Neutrophil (primary cell): ENCODE data around the gene EMILIN1.
A peak's percentile ranks its signal among the peaks of the same experiment; 100 is the strongest.
"Not testable (repeated sequence)": the region's sequence is repeated elsewhere in the genome, so short reads cannot be mapped to it uniquely, and the experiment has no call there.

Experiments used
- H3K27ac ChIP-seq: fragments of 200-600 bp; sonication (generic); 2 replicates; pipeline ENCODE4 v1.5.1; 2016; ENCODE audit warnings: mild to moderate bottlenecking, moderate library complexity
- H3K27me3 ChIP-seq: fragments of 200-600 bp; sonication (generic); 2 replicates; pipeline ENCODE4 v1.6.0; 2016; ENCODE audit warnings: mild to moderate bottlenecking
- H3K36me3 ChIP-seq: fragments of 200-600 bp; sonication (generic); 2 replicates; pipeline ENCODE4 v1.5.1; 2017
- H3K4me1 ChIP-seq, 2 experiments: fragments of 200-600 bp in 1 of 2; sonication (generic) in 1 of 2; 1 replicate in 1 of 2; 2 replicates in 1 of 2; pipeline versions ENCODE4 v1.5.1 to v1.6.1; 2013 to 2016; ENCODE audit warnings: low read depth in 1 of 2, low read length in 1 of 2, mild to moderate bottlenecking in 1 of 2, moderate library complexity in 1 of 2; ENCODE audit not compliant: control insufficient read depth in 1 of 2, insufficient read depth in 1 of 2
- H3K4me3 ChIP-seq, 2 experiments: fragments of 200-600 bp in 1 of 2; sonication (generic) in 1 of 2; 1 replicate in 1 of 2; 2 replicates in 1 of 2; pipeline ENCODE4 v1.5.1; 2013 to 2016; ENCODE audit warnings: low read depth in 1 of 2, low read length in 1 of 2, mild to moderate bottlenecking in 1 of 2, moderate library complexity in 1 of 2
- H3K9me3 ChIP-seq: fragments of 200-600 bp; sonication (generic); 2 replicates; pipeline ENCODE4 v1.5.1; 2016
- TF ChIP-seq, protein P1 (sequence below): fragments of 200-600 bp; sonication (generic); IDR thresholded peaks from 2 replicates; pipeline ENCODE4 v1.5.1; 2016; ENCODE audit warnings: antibody characterized with exemption

The EMILIN1 gene

DNA sequence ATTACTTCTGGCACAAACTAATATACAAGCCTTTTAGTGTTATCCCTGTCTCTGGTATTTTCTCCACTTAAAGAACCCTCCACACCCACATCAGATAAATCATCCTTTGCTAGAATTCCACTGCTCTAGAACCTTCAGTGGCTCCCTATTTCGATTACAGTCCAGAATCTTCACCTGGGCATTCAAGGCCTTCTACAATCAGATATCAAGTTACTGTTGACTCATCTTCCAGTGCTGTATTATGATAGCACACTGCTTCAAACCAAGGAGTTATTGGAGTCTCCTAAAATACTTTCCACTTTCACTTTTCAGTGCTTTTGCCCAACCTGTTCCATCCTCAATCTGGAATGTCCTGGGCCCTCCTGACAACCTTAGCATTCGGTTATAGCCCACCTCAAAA, 37.1 kb downstream of the EMILIN1 start:
- no peaks in the 10 kb centered on the region for H3K9me3 ChIP-seq
- peaks cover 7 to 11% of the 10 kb centered on the region in 2 experiments for H3K4me1 ChIP-seq
- peaks cover 40% of the 10 kb centered on the region for H3K27me3 ChIP-seq
- H3K4me3 ChIP-seq = no peak overlapping the region
- H3K36me3 ChIP-seq = no peaks in the 10 kb centered on the region
- TF ChIP-seq, protein P1, sequence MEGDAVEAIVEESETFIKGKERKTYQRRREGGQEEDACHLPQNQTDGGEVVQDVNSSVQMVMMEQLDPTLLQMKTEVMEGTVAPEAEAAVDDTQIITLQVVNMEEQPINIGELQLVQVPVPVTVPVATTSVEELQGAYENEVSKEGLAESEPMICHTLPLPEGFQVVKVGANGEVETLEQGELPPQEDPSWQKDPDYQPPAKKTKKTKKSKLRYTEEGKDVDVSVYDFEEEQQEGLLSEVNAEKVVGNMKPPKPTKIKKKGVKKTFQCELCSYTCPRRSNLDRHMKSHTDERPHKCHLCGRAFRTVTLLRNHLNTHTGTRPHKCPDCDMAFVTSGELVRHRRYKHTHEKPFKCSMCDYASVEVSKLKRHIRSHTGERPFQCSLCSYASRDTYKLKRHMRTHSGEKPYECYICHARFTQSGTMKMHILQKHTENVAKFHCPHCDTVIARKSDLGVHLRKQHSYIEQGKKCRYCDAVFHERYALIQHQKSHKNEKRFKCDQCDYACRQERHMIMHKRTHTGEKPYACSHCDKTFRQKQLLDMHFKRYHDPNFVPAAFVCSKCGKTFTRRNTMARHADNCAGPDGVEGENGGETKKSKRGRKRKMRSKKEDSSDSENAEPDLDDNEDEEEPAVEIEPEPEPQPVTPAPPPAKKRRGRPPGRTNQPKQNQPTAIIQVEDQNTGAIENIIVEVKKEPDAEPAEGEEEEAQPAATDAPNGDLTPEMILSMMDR = no peak
- no peak overlapping the region for H3K27ac ChIP-seq

DNA sequence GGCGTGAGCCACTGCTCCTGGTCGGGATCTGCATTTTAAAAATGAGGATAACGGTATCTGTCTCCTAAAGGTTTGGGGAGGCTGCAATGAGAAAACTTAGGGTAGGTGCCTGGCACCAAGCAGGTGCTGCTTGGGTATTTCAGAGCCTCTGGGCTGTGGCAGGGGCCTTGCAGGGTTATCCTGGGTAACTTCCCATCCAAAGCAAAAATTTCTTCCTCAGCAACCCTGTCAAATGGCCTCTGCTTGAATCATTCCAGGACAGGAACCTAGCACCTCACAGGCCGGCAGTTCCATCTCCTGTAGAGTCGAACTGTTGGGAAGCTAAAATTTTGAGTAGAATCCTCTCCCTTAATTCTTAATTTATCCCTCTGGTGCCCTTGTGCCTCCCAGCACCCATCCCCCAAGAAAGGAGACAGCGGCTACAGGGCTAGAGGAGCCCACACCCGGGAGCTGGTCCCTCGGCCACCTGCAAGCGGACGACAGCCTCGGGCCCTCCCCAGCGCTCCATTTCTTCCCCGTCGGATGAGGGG, 39.6 kb downstream of the EMILIN1 start:
- H3K4me1 ChIP-seq = peaks cover 22 to 26% of the 10 kb centered on the region in 2 experiments
- TF ChIP-seq, protein P1 = no peak
- peaks cover 46% of the 10 kb centered on the region for H3K27me3 ChIP-seq
- no peak overlapping the region for H3K27ac ChIP-seq
- H3K36me3 ChIP-seq = no peaks in the 10 kb centered on the region
- no peak overlapping the region for H3K4me3 ChIP-seq
- H3K9me3 ChIP-seq = no peaks in the 10 kb centered on the region

DNA sequence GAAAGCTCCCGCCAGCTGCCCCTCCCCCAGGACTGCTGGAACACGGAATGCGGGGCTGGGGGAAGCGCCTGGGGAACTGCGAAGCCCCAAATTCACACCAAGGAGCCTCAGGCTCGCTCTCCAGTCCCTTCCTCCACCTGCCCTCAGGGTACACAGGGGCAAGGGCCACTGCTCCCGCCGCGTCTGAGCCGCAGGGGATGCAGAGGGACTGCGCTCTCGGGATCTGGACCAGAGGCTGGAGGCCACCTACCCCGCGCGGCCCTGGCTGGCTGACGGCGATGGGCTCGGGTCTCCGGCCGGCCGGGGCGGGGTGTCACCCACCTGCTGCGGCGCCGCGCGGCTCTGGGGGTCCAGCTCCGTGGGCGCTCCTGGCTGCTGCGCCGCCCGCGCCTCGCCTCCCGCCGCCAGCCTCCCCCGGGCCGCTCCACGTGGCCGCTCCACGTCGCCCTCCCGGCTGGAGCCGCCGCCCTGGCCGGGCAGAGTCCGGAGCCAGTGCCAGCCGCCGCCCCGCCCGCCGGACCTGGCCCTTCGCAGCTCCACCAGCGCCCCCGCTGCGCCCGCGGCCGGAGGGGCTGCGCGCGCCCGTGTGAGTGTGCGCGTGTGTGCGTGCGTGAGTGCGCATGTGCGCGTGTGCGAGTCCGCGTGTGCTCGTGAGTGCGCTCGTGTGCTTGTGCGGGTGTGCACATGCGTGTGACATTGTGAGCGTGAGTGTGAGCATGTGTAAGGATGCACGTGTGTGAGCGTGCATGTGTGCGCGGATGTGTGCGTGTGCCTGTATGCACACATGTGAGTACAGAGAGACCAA, 40.3 kb downstream of the EMILIN1 start, which contains the start of gene CGREF1:
TSS of gene CGREF1 (minus strand) at position 604 of the 805 bp plus-strand sequence. CDS start 14,762 bp downstream, outside the sequence.
- Histone ChIP-seq H3K27ac (no peak within 1 kb of the TSS), H3K27me3 (peaks cover 46% of the 10 kb centered on the region), H3K9me3 (no peaks in the 10 kb centered on the region), H3K36me3 (no peaks in the 10 kb centered on the region), H3K4me1 (peaks cover 26 to 30% of the 10 kb centered on the region in 2 experiments), H3K4me3 (no peak within 1 kb of the TSS)
- TF ChIP-seq, protein P1 = no peak

DNA sequence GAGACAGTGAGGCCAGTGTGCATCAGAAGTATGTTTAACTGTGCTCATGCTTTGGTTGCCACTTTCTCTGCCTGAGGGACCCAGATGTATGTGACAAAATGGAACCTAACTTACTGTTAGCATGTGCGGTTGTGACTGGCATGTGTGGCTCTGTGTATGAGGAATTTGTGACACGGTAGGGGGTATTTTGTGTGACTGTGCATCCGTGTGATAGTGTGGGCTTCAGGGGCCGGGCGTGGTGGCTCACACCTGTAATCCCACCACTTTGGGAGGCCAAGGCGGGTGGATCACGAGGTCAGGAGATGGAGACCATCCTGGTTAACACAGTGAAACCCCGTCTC, 40.9 kb downstream of the EMILIN1 start:
- H3K4me3 ChIP-seq, H3K36me3 ChIP-seq, H3K27ac ChIP-seq, H3K9me3 ChIP-seq: not testable (repeated sequence)
- Histone ChIP-seq H3K4me1 (peaks cover 30 to 34% of the 10 kb centered on the region in 2 experiments), H3K27me3 (peaks cover 46% of the 10 kb centered on the region)

DNA sequence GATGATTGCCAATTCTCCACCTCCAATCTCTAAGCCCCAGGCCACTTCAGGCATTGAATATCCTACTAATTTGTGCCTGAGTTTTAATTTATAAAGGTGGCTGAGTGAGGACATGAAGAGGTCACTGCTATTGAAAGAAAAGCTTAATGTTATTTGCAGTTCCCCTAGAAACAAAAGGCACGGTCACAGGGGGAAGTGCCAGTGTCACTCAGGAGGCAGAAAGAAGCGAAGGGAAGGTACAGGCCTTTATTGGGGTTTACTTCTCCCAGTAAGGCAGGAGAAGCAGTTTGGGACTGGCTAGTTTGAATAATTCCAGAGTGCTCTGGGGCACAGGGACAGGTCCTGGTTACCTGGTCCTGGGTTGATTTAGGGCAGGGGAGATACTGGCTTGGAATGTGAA, 43.5 kb downstream of the EMILIN1 start:
- Histone ChIP-seq H3K4me1 (peaks cover 30 to 34% of the 10 kb centered on the region in 2 experiments), H3K9me3 (no peaks in the 10 kb centered on the region), H3K27me3 (peaks cover 42% of the 10 kb centered on the region), H3K27ac (peak overlapping the region; percentile 87), H3K36me3 (no peaks in the 10 kb centered on the region), H3K4me3 (no peak overlapping the region)
- TF ChIP-seq, protein P1 = no peak

DNA sequence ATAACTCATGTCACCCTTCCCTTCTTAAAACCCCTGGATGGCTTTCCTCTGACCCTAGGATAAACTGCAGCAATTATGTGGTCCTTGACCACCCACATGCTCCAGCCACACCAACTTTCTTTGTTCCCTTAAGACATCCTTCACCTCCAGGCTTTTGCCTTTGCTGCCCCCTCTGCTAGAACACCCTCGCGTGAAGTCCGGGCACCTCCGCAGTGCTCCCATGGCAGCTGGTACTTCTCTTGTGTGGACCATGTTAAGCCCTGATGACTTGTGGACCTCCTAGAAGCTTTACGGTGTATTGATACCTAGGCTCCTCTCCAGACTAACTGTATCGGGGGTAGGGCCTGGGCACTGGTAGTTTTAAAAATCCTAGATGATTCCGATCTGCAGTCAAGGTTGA, 44.4 kb downstream of the EMILIN1 start:
- no peaks in the 10 kb centered on the region for H3K36me3 ChIP-seq
- H3K27ac ChIP-seq = peak overlapping the region; percentile 87
- peaks cover 33% of the 10 kb centered on the region for H3K27me3 ChIP-seq
- TF ChIP-seq, protein P1 = no peak
- peaks cover 30 to 34% of the 10 kb centered on the region in 2 experiments for H3K4me1 ChIP-seq
- H3K4me3 ChIP-seq = peak overlapping the region; percentile 70 to 85
- no peaks in the 10 kb centered on the region for H3K9me3 ChIP-seq
